DOHH2 (cell line): ENCODE measurements around the gene SCRG1.

Experiments
- EZH2phosphoT487 ChIP-seq: fragments of 200-600 bp; sonication (generic); IDR thresholded peaks from 2 replicates; pipeline ENCODE4 v1.6.1; 2017; ENCODE audit warnings: borderline replicate concordance, mild to moderate bottlenecking, antibody characterized with exemption, low read length, moderate library complexity, mixed read lengths
- TF ChIP-seq, protein P1 (sequence below): fragments of 200-600 bp; sonication (generic); IDR thresholded peaks from one replicate; pipeline ENCODE4 v1.5.1; 2014; ENCODE audit warnings: antibody characterized with exemption, mild to moderate bottlenecking, low read depth, low read length; ENCODE audit not compliant: poor library complexity, severe bottlenecking

DNA sequence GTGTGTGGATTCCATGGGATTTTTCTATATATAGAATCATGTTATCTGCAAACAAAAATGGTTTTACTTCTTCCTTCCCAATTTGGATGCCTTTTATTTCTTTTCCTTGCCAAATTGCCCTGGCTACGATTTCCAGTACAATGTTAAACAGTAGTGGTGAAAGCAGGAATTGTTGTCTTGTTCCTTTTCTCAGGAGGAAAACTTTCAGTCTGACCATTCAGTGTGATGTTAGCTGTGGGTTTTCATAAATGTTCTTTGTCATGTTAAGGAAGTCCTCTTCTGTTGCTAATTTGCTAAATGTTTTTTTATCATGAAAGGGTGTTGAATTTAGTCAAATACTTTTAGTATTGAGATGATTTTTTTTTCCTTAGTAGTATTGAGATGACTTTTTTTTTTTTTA, 17.3 kb downstream of the SCRG1 start:
- TF ChIP-seq, protein P1, sequence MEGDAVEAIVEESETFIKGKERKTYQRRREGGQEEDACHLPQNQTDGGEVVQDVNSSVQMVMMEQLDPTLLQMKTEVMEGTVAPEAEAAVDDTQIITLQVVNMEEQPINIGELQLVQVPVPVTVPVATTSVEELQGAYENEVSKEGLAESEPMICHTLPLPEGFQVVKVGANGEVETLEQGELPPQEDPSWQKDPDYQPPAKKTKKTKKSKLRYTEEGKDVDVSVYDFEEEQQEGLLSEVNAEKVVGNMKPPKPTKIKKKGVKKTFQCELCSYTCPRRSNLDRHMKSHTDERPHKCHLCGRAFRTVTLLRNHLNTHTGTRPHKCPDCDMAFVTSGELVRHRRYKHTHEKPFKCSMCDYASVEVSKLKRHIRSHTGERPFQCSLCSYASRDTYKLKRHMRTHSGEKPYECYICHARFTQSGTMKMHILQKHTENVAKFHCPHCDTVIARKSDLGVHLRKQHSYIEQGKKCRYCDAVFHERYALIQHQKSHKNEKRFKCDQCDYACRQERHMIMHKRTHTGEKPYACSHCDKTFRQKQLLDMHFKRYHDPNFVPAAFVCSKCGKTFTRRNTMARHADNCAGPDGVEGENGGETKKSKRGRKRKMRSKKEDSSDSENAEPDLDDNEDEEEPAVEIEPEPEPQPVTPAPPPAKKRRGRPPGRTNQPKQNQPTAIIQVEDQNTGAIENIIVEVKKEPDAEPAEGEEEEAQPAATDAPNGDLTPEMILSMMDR, result no peak
- no peak for TF ChIP-seq EZH2phosphoT487
